NCI-H345 (cell line): ENCODE results near the gene CTSA.
A peak's percentile ranks its signal among the peaks of the same experiment; 100 is the strongest.

Source experiments
- DNase-seq: peaks from one replicate; lab custom pipeline; 2025; lab: John Stamatoyannopoulos, UW

Gene CTSA

DNA sequence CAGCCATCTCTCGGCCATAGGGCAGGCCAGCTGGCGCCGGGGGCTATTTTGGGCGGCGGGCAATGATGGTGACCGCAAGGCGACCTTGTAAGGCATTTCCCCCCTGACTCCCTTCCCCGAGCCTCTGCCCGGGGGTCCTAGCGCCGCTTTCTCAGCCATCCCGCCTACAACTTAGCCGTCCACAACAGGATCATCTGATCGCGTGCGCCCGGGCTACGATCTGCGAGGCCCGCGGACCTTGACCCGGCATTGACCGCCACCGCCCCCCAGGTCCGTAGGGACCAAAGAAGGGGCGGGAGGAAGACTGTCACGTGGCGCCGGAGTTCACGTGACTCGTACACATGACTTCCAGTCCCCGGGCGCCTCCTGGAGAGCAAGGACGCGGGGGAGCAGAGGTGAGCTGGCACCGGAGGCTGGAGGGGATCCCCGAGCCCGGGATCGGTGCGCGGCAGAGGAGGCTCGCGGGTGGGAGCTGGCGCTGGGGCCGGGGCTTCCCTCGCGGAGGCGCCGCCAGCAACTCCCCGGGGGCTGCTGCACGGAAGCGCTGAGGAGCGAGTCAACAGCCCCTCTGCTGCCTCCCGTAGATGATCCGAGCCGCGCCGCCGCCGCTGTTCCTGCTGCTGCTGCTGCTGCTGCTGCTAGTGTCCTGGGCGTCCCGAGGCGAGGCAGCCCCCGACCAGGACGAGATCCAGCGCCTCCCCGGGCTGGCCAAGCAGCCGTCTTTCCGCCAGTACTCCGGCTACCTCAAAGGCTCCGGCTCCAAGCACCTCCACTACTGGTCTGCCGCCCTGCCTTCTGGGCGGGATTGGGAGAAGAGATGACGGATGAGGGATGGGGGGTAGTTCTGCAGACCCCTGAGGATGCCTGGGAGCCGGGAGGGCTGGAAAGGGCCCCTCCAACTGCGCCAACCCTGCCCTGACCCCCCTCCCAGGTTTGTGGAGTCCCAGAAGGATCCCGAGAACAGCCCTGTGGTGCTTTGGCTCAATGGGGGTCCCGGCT lies at the start of gene CTSA, which contains the start of gene NEURL2:
Gene CTSA (plus strand): TSS at position 351 of the 999 bp plus-strand sequence. CDS start 234 bp downstream, at position 585.
Gene NEURL2 (minus strand): TSS at position 224 of the 999 bp plus-strand sequence. CDS start 217 bp downstream, at position 7.
- peak; percentile 92 for DNase-seq

DNA sequence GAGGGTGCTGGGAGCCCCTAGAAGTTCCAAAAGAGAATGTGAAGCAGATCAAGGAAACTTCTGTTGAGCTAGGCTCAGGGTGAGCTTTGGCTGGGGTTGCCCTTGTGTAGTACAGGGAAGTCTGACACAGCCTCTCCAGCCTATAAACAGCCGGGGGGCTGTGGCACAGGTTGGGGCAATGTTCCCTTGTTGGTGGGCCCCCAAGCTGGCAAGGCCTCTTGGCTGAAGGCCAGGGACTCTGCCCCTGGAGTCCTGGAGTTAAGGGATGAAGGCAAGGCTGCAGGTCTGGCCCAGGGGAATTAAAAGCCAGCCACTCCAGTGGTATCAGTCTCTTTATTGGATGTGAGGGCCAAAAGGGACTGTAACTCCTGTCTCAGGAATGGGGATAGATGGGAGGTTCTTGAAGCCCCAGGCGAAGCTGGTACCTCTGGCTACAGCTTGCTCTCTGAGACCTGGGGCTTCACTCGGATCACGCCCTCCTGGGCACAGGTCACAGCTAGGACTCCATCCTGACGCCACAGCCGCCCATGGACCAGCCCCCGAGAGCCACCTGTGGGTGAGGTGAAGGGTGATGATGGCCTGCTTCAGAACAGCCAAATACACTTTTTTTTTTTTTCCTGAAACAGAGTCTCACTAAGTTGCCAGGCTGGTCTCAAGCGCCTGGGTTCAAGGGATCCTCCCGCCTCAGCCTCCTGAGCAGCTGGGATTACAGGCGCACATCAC lies 49.6 kb upstream of the CTSA start:
- no peak for DNase-seq

DNA sequence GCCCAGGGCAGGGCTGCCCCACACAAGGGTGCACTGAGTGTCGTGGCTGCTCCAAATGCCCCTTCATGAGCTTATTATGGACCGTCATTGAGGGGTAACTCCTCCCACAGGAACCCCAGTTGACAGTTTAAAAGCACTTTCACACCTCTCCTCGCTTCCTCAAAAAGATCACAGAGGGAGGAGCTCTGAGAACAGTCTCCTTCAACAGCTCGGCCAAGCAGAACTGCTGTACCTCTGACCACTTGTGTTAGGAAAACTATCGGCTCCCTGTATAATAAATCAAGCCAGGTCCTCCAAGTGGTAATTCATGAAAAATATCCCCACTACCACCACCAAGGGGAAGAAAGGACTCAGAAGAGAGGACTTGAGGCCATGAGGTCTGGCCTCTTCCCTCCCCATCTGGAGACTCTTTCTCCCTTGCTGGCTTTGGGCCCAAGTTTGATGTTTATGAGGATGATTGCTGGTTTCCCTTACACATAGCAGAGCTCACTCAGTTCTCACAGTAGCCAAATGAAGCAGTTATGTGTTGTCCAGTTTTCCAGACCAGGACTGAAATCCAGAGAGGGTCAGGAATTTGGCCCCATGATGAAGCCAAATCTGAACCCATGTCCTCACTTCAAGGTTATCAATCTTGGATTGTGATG lies 48.8 kb upstream of the CTSA start:
- DNase-seq = no peak

DNA sequence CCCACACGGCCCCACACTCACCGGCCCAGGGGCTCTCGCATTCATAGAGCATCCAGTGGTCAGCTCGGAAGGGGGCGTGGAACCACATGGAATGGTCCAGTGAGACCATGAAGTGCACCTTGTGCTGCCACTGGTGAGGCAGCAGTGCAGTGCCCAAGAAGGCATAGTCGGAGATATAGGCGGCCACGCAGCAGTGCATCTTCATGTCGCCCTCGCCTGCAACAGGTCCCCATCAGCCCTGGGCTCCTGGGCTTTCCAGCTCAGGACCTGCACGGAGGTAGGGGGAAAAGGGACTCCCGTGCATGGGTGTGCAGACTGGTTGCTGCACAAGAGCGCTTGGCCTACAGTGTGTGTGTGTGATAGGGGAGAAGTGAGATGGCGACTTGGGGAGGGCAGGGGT lies 47.6 kb upstream of the CTSA start:
- DNase-seq = no peak

DNA sequence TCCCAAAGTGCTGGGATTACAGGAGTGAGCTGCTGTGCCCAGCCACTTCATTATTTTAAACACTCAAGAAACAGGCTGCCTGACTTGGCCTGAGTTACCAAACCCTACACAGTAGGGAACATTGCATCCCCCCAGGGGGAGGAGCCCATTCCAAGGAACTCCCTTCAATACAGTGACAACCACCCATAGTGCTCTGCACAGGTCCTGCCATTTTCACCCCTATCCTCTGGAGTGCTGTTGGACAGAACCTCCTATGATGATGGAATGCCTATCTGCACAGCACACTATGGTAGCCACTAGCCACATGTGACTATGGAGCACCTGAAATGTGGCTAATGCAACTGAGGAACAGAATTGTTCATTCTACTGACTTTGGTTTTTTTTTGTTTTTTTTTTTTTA lies 45.7 kb upstream of the CTSA start:
- DNase-seq = no peak

DNA sequence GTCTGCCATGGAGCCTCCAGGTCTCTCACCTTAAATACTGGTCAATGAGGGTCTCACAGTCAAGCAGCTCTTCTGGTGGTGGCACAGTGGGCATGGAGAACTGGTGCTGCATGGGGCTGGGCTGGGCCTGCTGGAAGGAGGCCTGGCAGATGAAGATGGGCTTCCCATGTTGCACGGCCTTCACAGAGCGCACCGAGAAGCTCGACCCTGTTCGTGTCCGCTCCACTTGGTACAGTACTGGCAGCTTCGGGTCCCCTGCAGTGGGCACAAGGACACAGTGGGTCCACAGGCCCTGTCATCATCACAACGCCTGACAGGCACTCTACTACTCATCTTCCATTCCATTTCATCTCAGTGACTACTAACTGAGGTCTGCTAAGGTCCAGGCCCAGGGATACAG lies 42.7 kb upstream of the CTSA start:
- no peak for DNase-seq

DNA sequence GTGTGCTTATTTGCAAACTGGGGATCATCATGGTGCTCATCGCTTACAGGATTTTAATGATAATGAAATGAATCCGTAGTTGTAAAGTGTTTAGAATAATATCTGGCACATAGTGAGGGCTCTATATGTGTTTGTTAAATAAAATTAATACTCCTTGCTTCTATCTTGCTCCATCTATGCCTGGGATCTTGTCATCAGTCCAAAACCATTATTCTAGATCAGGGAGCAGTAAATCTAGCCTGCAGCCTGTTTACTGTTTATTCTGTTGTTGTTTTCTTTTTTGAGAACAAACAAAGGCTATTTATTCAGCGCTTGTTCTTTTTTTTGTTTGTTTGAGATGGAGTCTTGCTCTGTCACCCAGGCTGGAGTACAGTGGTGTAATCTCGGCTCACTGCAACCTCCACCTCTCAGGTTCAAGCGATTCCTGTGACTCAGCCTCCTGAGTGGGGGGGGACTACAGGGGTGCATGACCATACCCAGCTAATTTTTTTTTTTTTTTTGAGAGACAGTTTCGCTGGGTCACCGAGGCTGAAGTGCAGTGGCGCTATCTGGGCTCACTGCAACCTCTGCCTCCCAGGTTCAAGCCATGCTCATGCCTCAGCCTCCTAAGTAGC lies 42.1 kb upstream of the CTSA start:
- DNase-seq = no peak

DNA sequence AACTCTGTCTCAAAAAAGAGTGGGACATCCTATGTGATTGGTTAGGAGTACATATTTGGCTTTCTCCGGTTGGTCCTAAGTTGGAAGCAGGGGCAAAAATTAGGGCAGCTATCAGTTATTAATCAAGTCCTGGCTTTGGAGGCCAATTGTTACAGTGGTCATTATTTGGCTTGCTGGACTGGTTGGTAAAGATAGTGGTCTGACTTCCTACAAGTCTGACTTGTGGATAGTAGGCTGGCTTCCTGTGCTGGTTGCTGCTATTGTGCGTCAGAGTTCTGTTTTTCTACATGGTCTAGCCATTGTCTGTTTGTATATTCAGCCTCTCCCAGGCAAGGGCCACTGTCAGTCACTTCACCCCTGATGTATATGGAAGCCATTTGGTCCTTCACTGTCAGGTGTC lies 40.9 kb upstream of the CTSA start:
- DNase-seq = no peak

DNA sequence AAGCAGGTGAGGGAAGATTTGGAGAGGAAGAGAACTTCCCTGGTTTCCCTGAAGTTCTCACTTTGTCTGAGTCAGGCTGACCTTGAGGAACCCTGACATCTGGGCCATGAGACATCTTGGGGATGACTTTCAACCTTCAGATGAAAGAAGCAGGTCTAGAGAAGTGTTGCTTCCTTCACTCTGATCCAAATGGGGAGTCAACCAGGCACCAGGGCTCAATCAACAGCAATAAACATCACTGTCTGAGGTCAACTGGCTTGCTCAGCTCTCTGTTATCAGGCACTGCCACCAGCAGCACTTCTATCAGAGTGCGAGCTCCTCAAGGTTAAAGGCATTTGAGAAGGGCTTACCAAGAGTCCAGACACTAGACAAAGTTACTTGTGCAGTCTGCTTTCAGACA lies 40.2 kb upstream of the CTSA start:
- DNase-seq = no peak

DNA sequence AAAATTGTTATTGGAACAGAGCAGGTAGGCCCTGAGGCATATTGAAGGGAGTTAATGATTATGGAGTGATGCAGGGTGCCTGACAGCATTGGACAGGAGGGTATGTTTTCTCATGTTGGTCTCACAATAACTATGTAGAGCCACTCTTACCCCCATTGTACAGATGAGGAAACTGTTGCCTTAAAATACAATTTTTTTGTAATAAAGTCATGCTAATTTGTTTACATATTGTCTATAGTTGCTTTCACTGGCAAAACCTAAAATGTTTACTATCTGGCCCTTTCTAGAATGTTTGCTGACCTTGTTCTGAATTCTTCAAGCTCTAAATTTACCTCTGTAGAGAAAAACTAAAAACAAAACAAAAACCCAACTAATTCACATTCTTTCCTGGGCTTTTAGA lies 39.6 kb upstream of the CTSA start:
- no peak for DNase-seq

DNA sequence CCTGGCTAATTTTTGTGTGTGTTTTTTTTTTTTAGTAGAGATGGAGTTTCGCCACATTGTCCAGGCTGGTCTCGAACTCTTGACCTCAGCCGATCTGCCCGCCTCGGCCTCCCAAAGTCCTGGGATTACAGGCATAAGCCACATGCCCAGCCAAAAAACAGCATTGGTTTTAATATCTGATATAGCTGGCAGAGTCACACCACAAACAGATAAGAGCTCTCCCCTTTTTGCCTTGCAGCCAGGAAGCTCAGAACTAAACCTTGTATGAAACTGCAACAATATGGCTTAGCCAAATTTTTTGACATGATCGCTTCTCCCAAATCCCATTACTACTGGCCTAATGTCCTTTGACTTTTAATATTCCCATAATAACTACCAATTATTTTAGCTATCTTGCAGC lies 38.8 kb upstream of the CTSA start:
- no peak for DNase-seq

DNA sequence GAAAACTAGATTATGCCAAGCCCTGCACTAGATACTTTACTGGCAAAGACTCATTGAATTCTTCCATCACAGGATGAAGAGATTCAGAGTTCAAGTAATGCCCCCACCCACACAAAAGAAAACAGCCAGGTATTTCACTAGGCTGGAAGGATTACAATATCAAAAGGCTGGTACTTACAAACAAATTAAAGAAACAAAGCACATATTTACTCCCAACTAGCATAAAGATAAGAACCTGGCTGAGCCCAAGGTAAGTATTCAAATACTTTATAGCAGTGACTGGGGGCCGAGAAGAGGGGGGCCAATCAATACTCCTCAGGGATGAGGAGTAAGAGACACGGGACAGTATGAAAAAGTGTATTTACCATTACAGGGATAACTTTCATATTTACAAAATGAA lies 37.7 kb upstream of the CTSA start:
- DNase-seq = no peak

DNA sequence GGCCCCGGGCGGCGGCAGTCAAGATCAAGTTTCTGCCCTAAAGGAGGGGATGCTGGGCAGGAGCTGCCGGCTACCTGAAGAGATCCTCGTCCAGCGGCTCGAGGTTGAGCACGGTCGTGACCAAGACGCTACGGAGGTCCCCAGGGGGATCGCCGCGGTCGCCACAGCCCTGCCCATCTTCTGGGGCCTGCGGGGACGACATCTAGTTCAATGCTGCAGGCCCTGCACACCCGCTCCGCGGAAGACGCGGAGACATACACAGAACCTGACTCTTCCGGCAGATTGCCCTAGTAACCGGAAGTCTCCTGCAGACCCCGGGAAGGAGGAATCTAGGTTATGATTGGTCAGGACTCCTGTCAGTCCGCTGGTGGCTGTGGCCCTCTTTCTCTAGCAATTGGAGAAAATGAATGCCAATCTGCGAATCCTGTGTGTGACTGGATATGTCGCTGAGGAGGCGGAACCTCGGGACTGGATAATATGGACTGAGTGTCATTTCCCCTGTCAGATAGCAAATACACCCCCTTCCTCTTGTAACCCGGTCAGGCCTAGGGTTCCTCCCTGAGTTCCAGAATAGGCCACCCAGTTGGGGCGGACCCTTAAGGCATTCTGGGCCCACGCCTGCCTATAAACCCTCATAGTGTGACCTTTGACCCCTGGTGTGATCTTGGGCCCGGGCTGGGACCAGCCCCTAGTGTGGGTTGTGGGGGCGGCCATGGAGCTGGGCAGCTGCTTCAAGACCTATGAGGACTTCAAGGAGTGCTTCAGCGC lies 33.8 kb upstream of the CTSA start, which contains the start of the genes ACOT8 and ZSWIM3:
Gene ACOT8 (minus strand): TSS at position 279 of the 768 bp plus-strand sequence. CDS start 77 bp downstream, at position 202.
Gene ZSWIM3 (plus strand): TSS at position 501 of the 768 bp plus-strand sequence. CDS start 212 bp downstream, at position 713.
- DNase-seq = peak; percentile 100

DNA sequence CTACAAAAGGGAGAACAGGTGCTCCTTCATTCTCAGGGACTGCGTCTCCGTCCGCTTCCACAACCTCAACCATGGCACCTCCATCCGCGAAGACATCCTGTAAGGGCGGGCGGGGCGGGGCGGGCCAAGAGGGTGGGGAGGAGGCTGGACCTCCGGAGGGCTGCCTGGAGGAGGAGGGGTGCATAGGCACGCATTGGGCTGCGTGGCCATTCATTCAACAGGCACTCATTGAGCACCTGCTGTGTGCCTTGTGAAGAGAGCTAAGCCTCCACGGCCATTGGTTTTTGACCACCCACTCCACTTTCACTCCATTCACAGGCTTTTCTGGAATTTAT lies 33.3 kb upstream of the CTSA start:
- no peak for DNase-seq

DNA sequence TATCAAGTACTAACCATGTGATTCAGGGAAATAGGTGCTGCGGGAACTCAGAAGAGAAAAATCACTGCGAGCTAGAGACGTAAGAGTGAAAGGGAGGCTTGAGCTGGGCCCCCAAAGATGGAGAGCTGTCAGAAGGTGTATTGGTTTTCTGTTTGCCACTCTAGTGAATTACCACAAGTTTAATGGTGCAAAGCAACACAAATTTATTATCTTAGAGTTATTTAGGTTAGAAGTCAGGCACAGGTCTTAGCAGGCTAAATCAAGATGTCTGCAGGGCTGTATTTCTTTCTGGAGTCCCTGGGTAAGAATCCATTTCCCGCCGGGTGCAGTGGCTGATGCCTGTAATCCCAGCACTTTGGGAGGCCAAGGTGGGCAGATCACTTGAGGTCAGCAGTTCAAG lies 31.2 kb upstream of the CTSA start:
- no peak for DNase-seq

DNA sequence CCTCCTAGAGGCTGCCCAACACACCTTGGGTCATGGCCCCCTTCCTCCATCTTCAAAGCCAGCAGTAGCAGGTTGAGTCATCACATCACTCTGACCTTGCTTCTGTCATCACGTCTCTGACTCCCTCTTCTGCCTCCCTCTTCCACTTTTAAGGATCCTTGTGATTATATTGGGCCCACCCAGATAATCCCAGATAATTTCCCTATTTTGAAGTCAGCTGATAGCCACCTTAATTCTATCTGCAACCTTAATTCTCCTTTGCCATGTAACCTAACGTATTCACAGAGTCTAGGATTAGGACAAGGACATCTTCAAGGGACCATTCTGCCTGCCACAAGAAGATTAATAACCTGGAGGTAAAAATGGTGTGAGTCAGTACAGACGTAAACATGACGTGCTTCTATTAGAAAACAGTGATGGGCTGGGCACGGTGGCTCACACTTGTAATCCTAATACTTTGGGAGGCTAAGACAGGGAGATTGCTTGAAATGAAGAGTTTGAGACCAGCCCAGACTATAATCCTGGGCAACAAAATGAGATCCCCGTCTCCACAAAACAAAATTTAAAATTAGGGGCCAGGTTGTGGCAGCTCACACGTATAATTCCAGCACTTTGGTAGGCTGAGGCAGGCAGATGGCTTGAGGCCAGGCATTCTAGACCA lies 30.4 kb upstream of the CTSA start:
- peak; percentile 26 for DNase-seq

DNA sequence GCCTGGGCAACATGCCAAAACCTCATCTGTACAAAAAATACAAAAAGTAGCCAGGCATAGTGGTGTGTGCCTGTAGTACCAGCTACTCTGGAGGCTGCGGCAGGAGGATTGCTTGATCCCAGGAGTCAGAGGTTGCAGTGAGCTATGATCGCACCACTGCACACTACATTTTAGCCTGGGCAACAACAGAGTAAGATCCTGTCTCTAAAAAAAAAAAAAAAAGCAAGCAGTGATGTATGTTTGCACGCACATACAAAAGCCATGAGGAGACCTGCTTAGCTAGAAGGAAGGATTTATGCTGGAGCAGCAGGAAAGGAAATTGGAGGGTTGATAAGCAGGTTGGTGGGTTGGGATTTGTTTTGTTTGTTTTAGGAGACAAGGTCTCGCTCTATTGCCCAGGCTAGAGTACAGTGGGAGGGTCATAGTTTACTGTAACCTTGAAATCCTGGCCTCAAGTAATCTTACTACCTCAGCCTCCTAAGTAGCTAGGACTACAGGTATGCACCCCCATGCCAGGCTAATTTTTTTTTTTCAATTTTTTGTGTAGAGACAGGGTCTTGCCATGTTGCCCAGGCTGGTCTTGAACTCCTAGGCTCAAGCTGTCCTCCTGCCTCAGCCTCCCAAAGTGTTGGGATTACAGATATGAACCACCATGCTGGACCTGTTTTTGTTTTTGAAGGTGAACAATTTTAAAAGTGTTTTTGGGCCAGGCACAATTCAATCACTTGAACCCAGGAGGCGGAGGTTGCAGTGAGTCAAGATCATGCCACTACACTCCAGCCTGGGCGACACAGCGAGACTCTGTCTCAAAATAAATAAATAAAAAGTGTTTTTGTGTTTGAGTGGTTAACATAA lies 29.7 kb upstream of the CTSA start:
- peak; percentile 85 for DNase-seq

DNA sequence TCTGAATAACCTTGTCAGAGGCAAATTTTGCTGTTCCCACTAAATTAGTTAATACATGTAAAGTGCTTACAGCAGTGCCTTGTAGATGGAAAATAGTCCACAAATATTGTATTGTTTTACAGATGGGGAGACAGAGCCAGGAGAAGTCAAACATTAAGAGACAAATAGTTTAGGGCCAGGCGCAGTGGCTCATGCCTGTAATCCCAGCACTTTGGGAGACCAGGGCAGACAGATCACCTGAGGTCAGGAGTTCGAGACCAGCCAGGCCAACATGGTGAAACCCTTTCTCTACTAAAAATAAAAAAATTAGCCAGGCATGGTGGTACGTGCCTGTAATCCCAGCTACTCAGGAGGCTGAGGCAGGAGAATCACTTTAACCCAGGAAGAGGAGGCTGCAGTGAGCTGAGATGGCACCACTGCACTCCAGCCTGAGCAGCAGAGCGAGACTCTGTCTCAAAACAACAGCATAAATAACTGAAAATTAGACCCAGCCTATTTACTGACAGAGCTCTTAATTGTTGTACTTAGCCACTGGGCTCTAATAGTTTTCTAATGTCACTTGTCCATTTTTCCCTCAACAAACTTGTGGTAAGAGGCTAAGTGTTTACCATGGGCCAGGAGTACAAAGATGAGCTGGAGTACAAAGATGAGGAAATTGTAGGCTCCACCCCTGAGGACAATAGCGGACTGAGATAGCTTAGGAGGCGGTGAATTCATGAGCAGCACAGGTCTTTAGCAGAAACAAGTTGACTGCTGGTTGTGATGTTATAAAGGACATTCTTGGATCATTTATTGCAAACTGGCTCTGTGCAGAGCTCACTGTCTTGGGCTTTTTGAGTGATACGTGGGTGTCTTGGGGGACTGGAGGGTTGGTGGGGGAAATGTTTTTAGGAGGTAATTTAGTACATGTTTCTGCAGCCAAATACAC lies 27.3 kb upstream of the CTSA start:
- no peak for DNase-seq
